Sigmoid colon (tissue), 7 donors: Measurements from ENCODE around the gene WASHC4. TPM values are rescaled to one million over a fixed set of nuclear protein-coding genes. Genes with fewer than 3 reads are reported as not detected.

Source experiments
- DNase-seq: peaks from one replicate; pipeline ENCODE4 v3.0.0-alpha.2; 2019
- H3K27ac ChIP-seq, 4 donors: fragments of 200-600 bp; sonication (generic); one replicate each; pipeline ENCODE4 v1.5.1; 2016 to 2019; ENCODE audit warnings: mild to moderate bottlenecking in 1 of 4
- H3K27me3 ChIP-seq, 3 donors: fragments of 200-600 bp; sonication (generic); one replicate each; pipeline ENCODE4 v1.5.1; 2019; ENCODE audit warnings: mild to moderate bottlenecking in 1 of 3
- H3K36me3 ChIP-seq, 4 donors: fragments of 200-600 bp; sonication (generic); one replicate each; pipeline ENCODE4 v1.5.1; 2016 to 2019
- H3K4me1 ChIP-seq, 4 donors: fragments of 200-600 bp; sonication (generic); one replicate each; pipeline ENCODE4 v1.5.1; 2017 to 2019
- H3K4me3 ChIP-seq, 4 donors: fragments of 200-600 bp; sonication (generic); one replicate each; pipeline ENCODE4 v1.5.1; 2017 to 2019; ENCODE audit warnings: mild to moderate bottlenecking in 2 of 4, moderate library complexity in 1 of 4
- H3K9me3 ChIP-seq, 4 donors: fragments of 200-600 bp in 3 of 4; sonication (generic) in 3 of 4; one replicate each; pipeline versions ENCODE4 v1.5.1 to v1.6.1; 2013 to 2019
- EP300 ChIP-seq, 4 donors: sonication (generic); formaldehyde crosslinking; IDR thresholded peaks; one replicate each; pipeline ENCODE4 v1.6.1; 2017; ENCODE audit warnings: antibody characterized with exemption in 4 of 4
- POLR2A ChIP-seq, 2 donors: fragments of 450-650 bp; IDR thresholded peaks; one replicate each; pipeline ENCODE4 v1.6.1; 2016; ENCODE audit warnings: antibody characterized with exemption in 2 of 2, mild to moderate bottlenecking in 2 of 2, moderate library complexity in 2 of 2
- POLR2AphosphoS5 ChIP-seq, 4 donors: sonication (generic); formaldehyde crosslinking; IDR thresholded peaks; one replicate each; pipeline ENCODE4 v1.6.1; 2017; ENCODE audit warnings: antibody characterized with exemption in 4 of 4
- WGBS, 2 donors: extraction: QIAGEN DNeasy Blood & Tissue Kit; methylation state at CpG; one replicate each; pipeline ENCODE4 v1.1.7; 2013; 5-methylcytosine and 5-hydroxymethylcytosine counted together
- intact Hi-C: fragments of 100-400 bp; cut with DNase I; formaldehyde crosslinking; loops from one replicate; pipeline ENCODE4 v1.15.1; 2023
- polyA plus RNA-seq, 3 donors: library from polyadenylated mRNA; stranded (reverse); fragments of 200-250 nt; gene quantifications; one replicate each; pipeline ENCODE4 v1.2.3, GENCODE V29; 2013
- total RNA-seq, 4 donors: library from RNA; depleted of rRNA; stranded (reverse); fragments of >200 nt; gene quantifications; one replicate each; pipeline ENCODE4 v1.1.0, GENCODE V29; 2016
- TF ChIP-seq, protein P1 (sequence below), 4 experiments: fragments of 450-650 bp in 3 of 4; fragments of 200-600 bp in 1 of 4; IDR thresholded peaks; one replicate each; pipeline ENCODE4 v1.5.1; 2016 to 2019; ENCODE audit warnings: antibody characterized with exemption in 4 of 4, mild to moderate bottlenecking in 3 of 4, moderate library complexity in 2 of 4
- donor health status: healthy with polysubstance abuse.
- donor health status: Bipolar disorder and iron deficiency.
- donor health status: healthy.

WASHC4 gene
- total and polyA plus RNA-seq, 7 donors = 9.6 to 64.3 (median 43.3) TPM

DNA sequence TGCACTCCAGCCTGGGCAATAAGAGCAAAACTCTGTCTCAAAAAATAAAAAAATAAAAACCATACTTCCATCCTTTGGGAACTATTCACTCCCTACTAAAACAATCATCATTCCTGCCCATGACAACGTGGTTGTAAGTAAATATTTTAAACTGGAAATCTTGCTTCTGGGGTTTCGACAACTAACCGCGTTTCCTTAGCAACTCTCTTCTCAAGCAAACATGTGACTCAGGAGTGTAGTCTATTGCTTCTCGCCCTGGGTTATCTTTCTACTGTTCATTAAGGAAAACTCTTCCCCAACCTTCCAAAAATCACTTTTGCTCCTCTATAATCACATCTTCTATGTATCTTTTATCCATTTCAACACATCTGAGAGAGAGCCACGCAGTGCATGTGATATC, 106.6 kb downstream of the WASHC4 start:
- WGBS, 2 donors = 13 to 64% methylated on average over 6 of the region's 6 CpGs
- peaks cover 0 to 73% (median 23%) of the 10 kb centered on the region in 4 donors for H3K36me3 ChIP-seq
- H3K4me3 ChIP-seq = no peak overlapping the region
- no peaks in the 10 kb centered on the region for H3K27me3 ChIP-seq
- no peaks in the 10 kb centered on the region for H3K9me3 ChIP-seq
- no peak for DNase-seq
- no peaks in the 10 kb centered on the region for H3K4me1 ChIP-seq
- no peak overlapping the region for H3K27ac ChIP-seq
- intact Hi-C loops = no loop called here
- TF ChIP-seq POLR2AphosphoS5 (IDR thresholded peaks at IDR 0.05) = no peak
- TF ChIP-seq, protein P1, sequence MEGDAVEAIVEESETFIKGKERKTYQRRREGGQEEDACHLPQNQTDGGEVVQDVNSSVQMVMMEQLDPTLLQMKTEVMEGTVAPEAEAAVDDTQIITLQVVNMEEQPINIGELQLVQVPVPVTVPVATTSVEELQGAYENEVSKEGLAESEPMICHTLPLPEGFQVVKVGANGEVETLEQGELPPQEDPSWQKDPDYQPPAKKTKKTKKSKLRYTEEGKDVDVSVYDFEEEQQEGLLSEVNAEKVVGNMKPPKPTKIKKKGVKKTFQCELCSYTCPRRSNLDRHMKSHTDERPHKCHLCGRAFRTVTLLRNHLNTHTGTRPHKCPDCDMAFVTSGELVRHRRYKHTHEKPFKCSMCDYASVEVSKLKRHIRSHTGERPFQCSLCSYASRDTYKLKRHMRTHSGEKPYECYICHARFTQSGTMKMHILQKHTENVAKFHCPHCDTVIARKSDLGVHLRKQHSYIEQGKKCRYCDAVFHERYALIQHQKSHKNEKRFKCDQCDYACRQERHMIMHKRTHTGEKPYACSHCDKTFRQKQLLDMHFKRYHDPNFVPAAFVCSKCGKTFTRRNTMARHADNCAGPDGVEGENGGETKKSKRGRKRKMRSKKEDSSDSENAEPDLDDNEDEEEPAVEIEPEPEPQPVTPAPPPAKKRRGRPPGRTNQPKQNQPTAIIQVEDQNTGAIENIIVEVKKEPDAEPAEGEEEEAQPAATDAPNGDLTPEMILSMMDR (IDR thresholded peaks at IDR 0.05) = no peak
- no peak for TF ChIP-seq EP300 (IDR thresholded peaks at IDR 0.05)
- TF ChIP-seq POLR2A (IDR thresholded peaks at IDR 0.05) = no peak

DNA sequence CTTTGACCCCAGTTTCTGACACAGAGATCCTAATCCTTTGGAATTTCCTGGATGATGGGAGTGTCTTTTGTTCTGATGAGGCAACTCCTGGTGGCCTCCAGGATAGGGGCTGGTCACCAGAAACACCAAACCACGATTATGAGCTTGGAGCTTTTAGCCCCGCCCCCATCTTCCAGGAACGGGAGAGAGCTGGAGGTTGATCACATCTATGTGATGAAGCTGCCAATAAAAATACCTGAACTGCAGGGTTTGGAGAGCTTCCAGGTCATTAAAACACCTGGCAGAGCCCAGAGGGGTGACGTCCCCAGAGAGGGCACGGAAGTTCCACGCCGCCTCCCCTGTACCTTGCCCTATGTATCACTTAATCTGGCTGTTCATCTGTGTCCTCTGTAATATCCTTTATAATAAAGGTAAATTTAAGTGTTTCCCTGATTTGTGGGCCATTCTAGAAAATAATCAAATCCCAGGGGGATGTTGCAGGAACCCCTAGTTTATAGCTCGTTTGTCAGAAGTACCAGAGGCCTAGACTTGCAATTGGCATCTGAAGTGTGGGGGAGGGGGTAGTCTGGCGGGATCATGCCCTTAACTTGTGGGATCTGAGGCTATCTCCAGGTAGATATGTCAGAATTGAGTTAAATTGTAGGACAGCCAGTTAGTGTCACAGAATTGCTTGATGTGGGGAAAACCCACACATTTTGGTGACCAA, 107.3 kb downstream of the WASHC4 start:
- H3K36me3 ChIP-seq = peaks cover 0 to 67% (median 20%) of the 10 kb centered on the region in 4 donors
- H3K9me3 ChIP-seq = no peaks in the 10 kb centered on the region
- 14 to 67% methylated on average over 9 of the region's 9 CpGs for WGBS, 2 donors
- no peaks in the 10 kb centered on the region for H3K4me1 ChIP-seq
- no peak for DNase-seq
- no peak overlapping the region for H3K4me3 ChIP-seq
- intact Hi-C loops = no loop called here
- H3K27me3 ChIP-seq = no peaks in the 10 kb centered on the region
- TF ChIP-seq, protein P1 (IDR thresholded peaks at IDR 0.05) = no peak
- TF ChIP-seq POLR2A (IDR thresholded peaks at IDR 0.05) (no peak), EP300 (IDR thresholded peaks at IDR 0.05) (no peak), POLR2AphosphoS5 (IDR thresholded peaks at IDR 0.05) (no peak)
- no peak overlapping the region for H3K27ac ChIP-seq

DNA sequence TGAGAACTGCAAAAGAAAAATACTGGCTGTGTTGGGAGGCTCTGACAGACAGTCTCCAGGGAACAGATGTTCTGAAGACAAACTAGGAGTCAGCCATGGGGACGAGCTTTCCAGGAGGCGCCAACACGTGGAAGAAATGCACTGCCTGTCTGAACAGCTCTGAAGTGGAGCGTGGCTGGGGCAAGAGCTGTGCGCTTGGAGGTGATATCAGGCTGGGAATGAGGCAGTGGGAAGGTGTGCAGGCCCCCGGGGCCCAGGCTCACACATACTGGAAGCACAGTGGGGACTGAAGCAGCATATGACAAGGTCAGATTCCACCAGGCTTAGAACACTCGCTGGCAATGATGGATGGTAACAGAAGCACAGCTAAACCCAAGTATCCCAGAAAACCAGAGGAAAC, 110.9 kb downstream of the WASHC4 start:
- H3K27me3 ChIP-seq = no peaks in the 10 kb centered on the region
- TF ChIP-seq, protein P1 (IDR thresholded peaks at IDR 0.05) = no peak
- no peak for TF ChIP-seq POLR2AphosphoS5 (IDR thresholded peaks at IDR 0.05)
- TF ChIP-seq POLR2A (IDR thresholded peaks at IDR 0.05) = no peak
- TF ChIP-seq EP300 (IDR thresholded peaks at IDR 0.05) = no peak
- no peak overlapping the region for H3K27ac ChIP-seq
- intact Hi-C loops = no loop called here
- no peaks in the 10 kb centered on the region for H3K9me3 ChIP-seq
- H3K4me3 ChIP-seq = no peak overlapping the region
- no peak for DNase-seq
- H3K4me1 ChIP-seq = peaks cover 0 to 3% (median 0%) of the 10 kb centered on the region in 4 donors
- peaks cover 0 to 70% (median 13%) of the 10 kb centered on the region in 4 donors for H3K36me3 ChIP-seq
- WGBS, 2 donors = 77% methylated on average over 7 of the region's 7 CpGs

Other genes starting within 250 kb of the WASHC4 start
- 10 to 100 TPM; 19.7 to 24.6 (median 22.3) TPM for gene SLC41A2, start 149.4 kb upstream of the WASHC4 start, total RNA-seq
- 10 to 100 TPM in 1 of 3 donors, 1 to 10 TPM in 2; 6.5 to 15.8 (median 9.0) TPM for gene SLC41A2, start 149.4 kb upstream of the WASHC4 start, polyA plus RNA-seq
- gene NOPCHAP1, start 121.4 kb upstream of the WASHC4 start, total RNA-seq = 1 to 10 TPM; 3.9 to 6.6 (median 6.1) TPM
- gene NOPCHAP1, start 121.4 kb upstream of the WASHC4 start, polyA plus RNA-seq = 1 to 10 TPM; 7.2 to 9.1 (median 8.8) TPM
- 10 to 100 TPM in 1 of 4 donors, 1 to 10 TPM in 3; 3.1 to 13.0 (median 6.6) TPM for gene ALDH1L2, start 23.3 kb upstream of the WASHC4 start, total RNA-seq
- 1 to 10 TPM in 1 of 3 donors, under 1 TPM in 2; 0.23 to 1.3 (median 0.60) TPM for gene ALDH1L2, start 23.3 kb upstream of the WASHC4 start, polyA plus RNA-seq
- gene APPL2, start 128.4 kb downstream of the WASHC4 start, total RNA-seq = 10 to 100 TPM; 15.3 to 97.5 (median 22.0) TPM
- 100 to 1,000 TPM in 1 of 3 donors, 10 to 100 TPM in 2; 46.5 to 116 (median 81.1) TPM for gene APPL2, start 128.4 kb downstream of the WASHC4 start, polyA plus RNA-seq
- 1 to 10 TPM; 1.6 to 4.4 (median 3.1) TPM for gene C12orf75, start 223.0 kb downstream of the WASHC4 start, total RNA-seq
- 100 to 1,000 TPM in 2 of 3 donors, 10 to 100 TPM in 1; 55.6 to 310 (median 230) TPM for gene C12orf75, start 223.0 kb downstream of the WASHC4 start, polyA plus RNA-seq